GM23338 (cell line): ENCODE results near the gene ERC2. TPM values are rescaled to one million over a fixed set of nuclear protein-coding genes. Genes with fewer than 3 reads are reported as not detected.

ENCODE experiments used
- ATAC-seq: fragments of 200-7000 bp; cut with Tn5 transposase; 3 replicates; pipeline ENCODE4 v1.9.1; 2020
- DNase-seq: peaks from one replicate; pipeline ENCODE4 v3.0.0-alpha.2; 2015; ENCODE audit warnings: low spot score
- H2AFZ ChIP-seq: fragments of 200-600 bp; sonication (generic); 2 replicates; pipeline ENCODE4 v1.8.0; 2016; ENCODE audit warnings: antibody characterized with exemption, mild to moderate bottlenecking, moderate library complexity
- H3F3A ChIP-seq: fragments of 200-600 bp; sonication (generic); replicated peaks from 2 replicates; pipeline ENCODE4 v1.8.0; 2017; ENCODE audit warnings: antibody characterized with exemption, mixed run types, low read depth
- H3K27ac ChIP-seq: fragments of 200-600 bp; sonication (generic); 2 replicates; pipeline ENCODE4 v1.6.1; 2016; ENCODE audit warnings: low read depth
- H3K27me3 ChIP-seq: fragments of 200-600 bp; sonication (generic); 2 replicates; pipeline ENCODE4 v1.8.0; 2016; ENCODE audit warnings: mild to moderate bottlenecking, mixed run types, moderate library complexity; ENCODE audit not compliant: insufficient read depth
- H3K36me3 ChIP-seq: fragments of 200-600 bp; sonication (generic); 2 replicates; pipeline ENCODE4 v1.8.0; 2016; ENCODE audit warnings: mild to moderate bottlenecking; ENCODE audit not compliant: insufficient read depth
- H3K4me1 ChIP-seq: fragments of 200-600 bp; sonication (generic); 2 replicates; pipeline ENCODE4 v1.8.0; 2016; ENCODE audit warnings: mild to moderate bottlenecking, moderate library complexity; ENCODE audit not compliant: insufficient read depth
- H3K4me2 ChIP-seq: fragments of 200-600 bp; sonication (generic); 2 replicates; pipeline ENCODE4 v1.7.1; 2017; ENCODE audit warnings: mixed run types
- H3K4me3 ChIP-seq: fragments of 200-600 bp; sonication (generic); 2 replicates; pipeline ENCODE4 v1.6.1; 2016; ENCODE audit warnings: mixed run types
- H3K79me2 ChIP-seq: fragments of 200-600 bp; sonication (generic); replicated peaks from 2 replicates; pipeline ENCODE4 v1.8.0; 2017; ENCODE audit warnings: mild to moderate bottlenecking; ENCODE audit not compliant: insufficient read depth
- H3K9me2 ChIP-seq: fragments of 200-600 bp; sonication (generic); 2 replicates; pipeline ENCODE4 v1.8.0; 2017; ENCODE audit not compliant: insufficient read depth
- H4K20me1 ChIP-seq: fragments of 200-600 bp; sonication (generic); replicated peaks from 2 replicates; pipeline ENCODE4 v1.8.0; 2017; ENCODE audit warnings: mild to moderate bottlenecking; ENCODE audit not compliant: insufficient read depth
- H3K27ac Mint-ChIP-seq: 2 replicates; pipeline ENCODE4 v1.8.0; 2020; ENCODE audit warnings: inconsistent platforms, mild to moderate bottlenecking, moderate library complexity, mixed read lengths
- H3K27me3 Mint-ChIP-seq: 3 replicates; pipeline ENCODE4 v1.8.0; 2022; ENCODE audit warnings: low read depth, mild to moderate bottlenecking, moderate library complexity, mixed read lengths, inconsistent platforms; ENCODE audit not compliant: insufficient read depth, poor library complexity
- H3K36me3 Mint-ChIP-seq: 3 replicates; pipeline ENCODE4 v1.8.0; 2021; ENCODE audit warnings: low read depth, mild to moderate bottlenecking, inconsistent platforms, moderate library complexity, mixed read lengths
- H3K4me1 Mint-ChIP-seq: 3 replicates; pipeline ENCODE4 v1.8.0; 2020; ENCODE audit warnings: mild to moderate bottlenecking, inconsistent platforms, mixed read lengths
- H3K4me3 Mint-ChIP-seq: 3 replicates; pipeline ENCODE4 v1.8.0; 2021; ENCODE audit warnings: moderate library complexity, mild to moderate bottlenecking, inconsistent platforms, mixed read lengths
- H3K9me3 Mint-ChIP-seq: 3 replicates; pipeline ENCODE4 v1.8.0; 2020; ENCODE audit warnings: moderate library complexity, mild to moderate bottlenecking, inconsistent platforms, mixed read lengths
- ETS1 ChIP-seq: IDR thresholded peaks from 2 replicates; pipeline ENCODE4 v1.6.1; 2016; ENCODE audit warnings: antibody characterized with exemption
- EZH2 ChIP-seq: fragments of 200-600 bp; sonication (generic); IDR thresholded peaks from one replicate; pipeline ENCODE4 v1.8.0; 2017; ENCODE audit warnings: antibody characterized with exemption, mild to moderate bottlenecking, low read depth; ENCODE audit not compliant: unreplicated experiment
- EZH2phosphoT487 ChIP-seq: fragments of 200-600 bp; sonication (generic); IDR thresholded peaks from one replicate; pipeline ENCODE4 v1.8.1; 2018; ENCODE audit warnings: antibody characterized with exemption; ENCODE audit not compliant: unreplicated experiment
- JUNB ChIP-seq: IDR thresholded peaks from one replicate; pipeline ENCODE4 v1.6.1; 2016; ENCODE audit warnings: antibody characterized with exemption; ENCODE audit not compliant: unreplicated experiment
- NANOG ChIP-seq: IDR thresholded peaks from 2 replicates; pipeline ENCODE4 v1.6.1; 2016; ENCODE audit warnings: antibody characterized with exemption, borderline replicate concordance
- POLR2AphosphoS5 ChIP-seq: IDR thresholded peaks from 2 replicates; pipeline ENCODE4 v1.6.1; 2016; ENCODE audit warnings: antibody characterized with exemption, low read depth
- ZNF114 ChIP-seq: fragments of 250-450 bp; sonication (Bioruptor Pico); IDR thresholded peaks from 2 replicates; pipeline ENCODE4 v1.5.0; 2020; ENCODE audit warnings: mild to moderate bottlenecking, moderate library complexity
- ZNF462 ChIP-seq: fragments of 250-450 bp; sonication (Bioruptor Pico); IDR thresholded peaks from 2 replicates; pipeline ENCODE4 v1.5.0; 2020; ENCODE audit warnings: mild to moderate bottlenecking, moderate library complexity
- polyA plus RNA-seq: library from polyadenylated mRNA; unstranded; fragments of >200 nt; fragmentation: Nextera tagmentation; extraction: Ambion mirVana; gene quantifications from 2 replicates; pipeline ENCODE4 v1.2.1, GENCODE V29; 2016
- total RNA-seq: library from RNA; depleted of rRNA; stranded (reverse); fragments of >200 nt; shearing (Covaris generic); gene quantifications from 2 replicates; pipeline ENCODE4 v1.2.3, GENCODE V29; 2014

The ERC2 gene
- total and polyA plus RNA-seq, 2 experiments from 2014 or later = 11.8 to 13.7 TPM

GRCh38 chr3:56132762-56133161, 335.5 kb downstream of the ERC2 start (continued):
- TF ChIP-seq ZNF462 (CRISPR knock-in tag) (no peak), ZNF114 (CRISPR knock-in tag) (no peak), NANOG (no peak), EZH2phosphoT487 (no peak), EZH2 (no peak), JUNB (no peak), POLR2AphosphoS5 (no peak)

- Mint-ChIP-seq H3K4me1 (peaks cover 31% of the 10 kb centered on the region; the same call in 2 of the 3 replicates), H3K27ac (no peak overlapping the region), H3K36me3 (peaks cover 2% of the 10 kb centered on the region), H3K4me3 (no peak overlapping the region), H3K9me3 (no peaks in the 10 kb centered on the region), H3K27me3 (no peaks in the 10 kb centered on the region)
- Histone ChIP-seq H3K36me3 (no peaks in the 10 kb centered on the region), H3K27ac (no peak overlapping the region), H2AFZ (no peak overlapping the region), H4K20me1 (no peaks in the 10 kb centered on the region), H3K9me2 (no peaks in the 10 kb centered on the region), H3K4me1 (peaks cover 18% of the 10 kb centered on the region), H3K79me2 (no peaks in the 10 kb centered on the region), H3F3A (no peaks in the 10 kb centered on the region), H3K4me2 (no peak overlapping the region), H3K27me3 (no peaks in the 10 kb centered on the region), H3K4me3 (no peak overlapping the region)
- no peak for TF ChIP-seq ETS1
- TF ChIP-seq JUNB = no peak
- ATAC-seq (peak; percentile 55), DNase-seq (peak; percentile 28)
Observed at GRCh38 chr3:56131974-56132590, 336.2 kb downstream of the ERC2 start.
